ENCODE measurements around the gene PLA2G3. TPM values are rescaled to one million over a fixed set of nuclear protein-coding genes. Genes with fewer than 3 reads are reported as not detected.

PLA2G3 gene
- total RNA-seq, 1 experiment from 2014 or later: 21.5 TPM

- no peak overlapping the region for H3K27ac ChIP-seq (ENCODE audit: low read depth, low read length, poor library complexity, severe bottlenecking)
- no TSS peak for BruUV-seq (replicated peaks)
- POLR2A ChIA-PET (ENCODE audit: low non-redundant PET): no interaction called here
- no peaks in the 10 kb centered on the region for H3K27me3 ChIP-seq (replicated peaks; ENCODE audit: insufficient read depth, low read depth, low read length, poor library complexity)
- DNase-seq (ENCODE audit: low spot score): no peak
- no peak overlapping the region for H3K4me3 ChIP-seq (ENCODE audit: low read depth, low read length, poor library complexity, severe bottlenecking)
- H3K4me1 ChIP-seq (ENCODE audit: insufficient read depth, low read length, poor library complexity, severe bottlenecking): peaks cover 9% of the 10 kb centered on the region
- CTCF ChIA-PET: no interaction called here
- no peaks in the 10 kb centered on the region for H3K9me3 ChIP-seq (ENCODE audit: low read depth, low read length, poor library complexity, severe bottlenecking)
- intact Hi-C loops (cut with micrococcal nuclease; ENCODE audit: unreplicated experiment): no loop called here
- no peak for TF ChIP-seq EZH2 (IDR thresholded peaks at IDR 0.05; ENCODE audit: borderline replicate concordance, low read depth, low read length, poor library complexity, severe bottlenecking)
- no peak for TF ChIP-seq CTCF (conservative IDR thresholded peaks at IDR 0.05; ENCODE audit: low read depth, low read length)
- no peaks in the 10 kb centered on the region for H3K36me3 ChIP-seq (ENCODE audit: insufficient read depth, low read length, poor library complexity, severe bottlenecking)
Observed at GRCh38 chr22:31125521-31126117, 14.7 kb downstream of the PLA2G3 start.

- DNase-seq (ENCODE audit: low spot score): no peak
- TF ChIP-seq EZH2 (IDR thresholded peaks at IDR 0.05; ENCODE audit: borderline replicate concordance, low read depth, low read length, poor library complexity, severe bottlenecking) (no peak), CTCF (conservative IDR thresholded peaks at IDR 0.05; ENCODE audit: low read depth, low read length) (no peak)
- no peaks in the 10 kb centered on the region for H3K36me3 ChIP-seq (ENCODE audit: insufficient read depth, low read length, poor library complexity, severe bottlenecking)
- no peaks in the 10 kb centered on the region for H3K9me3 ChIP-seq (ENCODE audit: low read depth, low read length, poor library complexity, severe bottlenecking)
- POLR2A ChIA-PET (ENCODE audit: low non-redundant PET): no interaction called here
- H3K27me3 ChIP-seq (replicated peaks; ENCODE audit: insufficient read depth, low read depth, low read length, poor library complexity): no peaks in the 10 kb centered on the region
- no peak overlapping the region for H3K27ac ChIP-seq (ENCODE audit: low read depth, low read length, poor library complexity, severe bottlenecking)
- no peak overlapping the region for H3K4me3 ChIP-seq (ENCODE audit: low read depth, low read length, poor library complexity, severe bottlenecking)
- CTCF ChIA-PET: no interaction called here
- peaks cover 9% of the 10 kb centered on the region for H3K4me1 ChIP-seq (ENCODE audit: insufficient read depth, low read length, poor library complexity, severe bottlenecking)
- intact Hi-C loops (cut with micrococcal nuclease; ENCODE audit: unreplicated experiment): no loop called here
- BruUV-seq (replicated peaks): no TSS peak
Observed at GRCh38 chr22:31124811-31125465, 15.4 kb downstream of the PLA2G3 start.

- peaks cover 9% of the 10 kb centered on the region for H3K4me1 ChIP-seq (ENCODE audit: insufficient read depth, low read length, poor library complexity, severe bottlenecking)
- no peaks in the 10 kb centered on the region for H3K27me3 ChIP-seq (replicated peaks; ENCODE audit: insufficient read depth, low read depth, low read length, poor library complexity)
- CTCF ChIA-PET: no interaction called here
- TF ChIP-seq CTCF (conservative IDR thresholded peaks at IDR 0.05; ENCODE audit: low read depth, low read length) (no peak), EZH2 (IDR thresholded peaks at IDR 0.05; ENCODE audit: borderline replicate concordance, low read depth, low read length, poor library complexity, severe bottlenecking) (no peak)
- H3K9me3 ChIP-seq (ENCODE audit: low read depth, low read length, poor library complexity, severe bottlenecking): no peaks in the 10 kb centered on the region
- POLR2A ChIA-PET (ENCODE audit: low non-redundant PET): no interaction called here
- H3K4me3 ChIP-seq (ENCODE audit: low read depth, low read length, poor library complexity, severe bottlenecking): no peak overlapping the region
- intact Hi-C loops (cut with micrococcal nuclease; ENCODE audit: unreplicated experiment): no loop called here
- no TSS peak for BruUV-seq (replicated peaks)
- no peak overlapping the region for H3K27ac ChIP-seq (ENCODE audit: low read depth, low read length, poor library complexity, severe bottlenecking)
- H3K36me3 ChIP-seq (ENCODE audit: insufficient read depth, low read length, poor library complexity, severe bottlenecking): no peaks in the 10 kb centered on the region
- DNase-seq (ENCODE audit: low spot score): no peak
Observed at GRCh38 chr22:31124290-31124689, 16.0 kb downstream of the PLA2G3 start.
